Mesenteric fat pad (tissue), 1 donor: ENCODE measurements around the gene COL7A1. TPM values are rescaled to one million over a fixed set of nuclear protein-coding genes. Genes with fewer than 3 reads are reported as not detected.
A peak's percentile ranks its signal among the peaks of the same experiment; 100 is the strongest.

Source experiments
- DNase-seq: peaks from one replicate; pipeline ENCODE4 v3.0.0-alpha.2; 2020; ENCODE audit warnings: low spot score
- total RNA-seq: library from RNA; stranded (reverse); fragmentation: NEBNext Ultra II Directional; extraction: Animal tissue kit (Norgen Biotek cat#: 25700); gene quantifications from one replicate; pipeline ENCODE4 v1.2.1, GENCODE V29; 2021
- donor health status: DM: yes; HTN: yes; CAD: no.

COL7A1 gene
- total RNA-seq, 1 donor from 2014 or later = 0.84 TPM

DNA sequence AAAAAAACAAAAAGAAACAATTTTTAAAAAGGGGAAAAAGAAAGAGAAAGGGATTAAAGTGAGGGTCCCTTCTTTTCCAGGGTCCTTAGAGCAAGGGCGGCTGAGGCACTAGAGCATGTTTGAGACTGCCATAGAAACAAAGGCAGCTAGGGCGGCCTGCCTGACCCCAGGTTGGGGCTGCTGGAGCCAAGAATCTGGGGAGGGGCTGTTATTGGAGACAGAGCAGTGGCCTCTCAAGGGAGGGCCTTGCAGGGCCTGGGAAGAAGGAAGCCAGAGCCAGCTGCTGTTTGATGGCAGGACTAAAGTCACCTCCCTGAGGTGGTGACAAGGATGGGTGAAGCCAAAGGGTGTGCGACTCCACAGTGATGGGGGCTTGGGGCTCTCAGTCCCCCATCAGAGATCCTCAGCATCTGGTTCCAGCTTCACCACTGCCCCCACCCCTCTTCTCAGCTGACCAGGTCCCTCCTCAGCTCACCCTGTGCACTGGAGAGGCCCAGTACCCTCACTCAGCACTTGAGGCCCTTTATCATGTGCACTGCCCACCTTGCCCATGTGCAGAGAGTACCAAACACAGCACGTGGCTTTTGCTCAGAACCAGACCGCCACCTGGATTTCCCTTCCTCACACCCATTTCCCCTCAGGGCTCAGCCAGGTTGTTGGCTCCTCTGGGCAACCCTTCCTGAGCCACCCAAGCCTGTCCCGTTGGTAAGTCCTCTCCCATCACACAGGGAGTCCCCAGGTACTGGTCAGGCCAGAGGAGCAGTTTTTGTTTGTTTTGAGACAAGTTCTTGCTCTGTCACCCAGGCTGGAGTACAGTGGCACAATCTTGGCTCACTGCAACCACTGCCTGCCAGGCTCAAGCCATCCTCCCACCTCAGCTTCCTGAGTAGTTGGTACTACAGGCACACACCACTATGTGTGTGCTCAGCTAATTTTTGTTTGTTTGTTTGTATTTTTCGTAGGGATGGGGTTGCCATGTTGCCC lies 24.7 kb upstream of the COL7A1 start:
- no peak for DNase-seq

GRCh38 chr3:48617559-48617958 lies 22.4 kb upstream of the COL7A1 start:
- no peak for DNase-seq

DNA sequence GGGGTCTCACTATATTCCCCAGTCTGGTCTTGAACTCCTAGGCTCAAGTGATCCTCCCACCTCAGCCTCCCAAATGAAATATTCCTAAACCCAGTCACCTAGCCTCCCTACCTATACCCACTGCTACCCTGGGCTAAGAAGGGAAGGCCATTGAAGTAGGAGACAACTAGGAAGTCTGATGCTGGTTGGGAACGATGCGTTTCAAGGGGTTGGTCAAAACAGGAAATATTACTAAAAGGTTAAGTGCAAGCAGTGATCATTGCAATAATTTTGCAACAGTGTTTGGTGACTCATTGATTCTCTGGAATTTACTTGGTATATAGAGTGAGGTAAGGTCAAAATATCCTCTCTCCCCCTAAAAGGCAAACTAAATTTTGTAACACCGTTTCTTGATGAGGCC lies 18.9 kb upstream of the COL7A1 start:
- DNase-seq = no peak

GRCh38 chr3:48612309-48612708 lies 17.2 kb upstream of the COL7A1 start:
- DNase-seq = no peak

DNA sequence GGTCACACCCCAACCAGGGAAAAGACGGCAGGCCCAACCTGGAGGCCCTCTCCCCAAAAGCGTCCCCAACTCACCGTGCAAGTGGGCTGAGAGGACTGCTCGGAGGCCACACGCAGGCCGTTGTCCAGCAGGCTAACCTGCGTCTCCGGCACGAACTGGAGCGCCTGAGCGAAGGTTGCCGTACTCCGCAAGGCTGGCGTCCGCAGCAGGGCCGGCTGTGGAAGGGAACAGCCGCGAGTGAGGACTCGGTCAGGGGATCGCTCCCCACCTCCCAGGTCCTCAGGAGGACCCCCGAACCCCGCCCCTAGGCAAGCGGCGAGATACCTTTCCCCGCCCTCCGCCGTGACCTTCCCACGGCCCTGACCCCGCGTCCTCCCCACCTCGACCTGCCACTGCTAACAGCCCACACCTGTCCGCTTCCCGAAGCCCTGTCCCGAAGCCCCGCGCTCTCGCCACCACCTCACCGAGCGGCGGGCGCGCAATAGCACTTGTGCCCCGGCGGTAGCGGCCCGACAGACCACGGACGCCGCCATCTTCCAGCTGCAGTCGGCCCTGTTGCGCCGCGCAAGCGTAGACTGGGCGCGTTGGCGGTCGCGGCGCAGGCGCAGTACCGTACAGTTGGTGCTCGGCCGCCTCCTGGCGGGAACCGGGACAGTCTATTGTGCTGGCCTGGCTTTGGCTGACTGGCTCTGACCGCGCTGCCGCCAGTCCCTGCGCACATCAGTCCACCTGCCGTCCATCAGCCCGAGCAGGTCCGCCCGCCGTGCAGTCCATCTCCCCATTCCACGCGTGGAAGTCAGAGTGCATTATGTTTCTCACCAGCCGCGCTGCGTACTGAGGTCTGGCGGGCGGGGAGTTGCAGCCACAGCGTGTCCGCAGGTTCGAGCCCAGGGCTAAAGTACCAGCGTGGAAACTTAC lies 14.2 kb upstream of the COL7A1 start, which contains the start of gene UQCRC1:
Gene UQCRC1, minus strand, starts transcription at position 559 of the 918 bp plus-strand sequence. Its CDS starts 26 bp downstream, at position 533.
- peak; percentile 97 for DNase-seq

DNA sequence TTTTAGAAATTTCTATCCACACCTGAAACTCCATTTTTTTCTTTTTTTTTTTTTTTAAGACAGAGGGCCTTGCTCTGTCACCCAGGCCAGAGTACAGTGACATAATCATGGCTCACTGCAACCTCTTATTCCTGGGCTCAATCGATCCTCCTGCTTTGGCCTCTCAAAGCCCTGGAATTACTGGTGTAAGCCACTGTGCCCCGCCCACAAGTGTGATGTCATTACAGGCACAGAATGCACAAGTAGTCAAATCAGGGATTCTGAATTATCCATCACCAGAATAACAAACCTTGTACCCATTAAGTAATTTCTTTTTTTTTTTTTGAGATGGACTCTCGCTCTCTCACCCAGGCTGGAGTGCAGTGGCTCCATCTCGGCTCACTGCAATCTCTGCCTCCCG lies 12.4 kb upstream of the COL7A1 start:
- DNase-seq = no peak

- no peak for DNase-seq
These were observed 6.5 kb upstream of the COL7A1 start for GRCh38 chr3:48601622-48601994.

DNA sequence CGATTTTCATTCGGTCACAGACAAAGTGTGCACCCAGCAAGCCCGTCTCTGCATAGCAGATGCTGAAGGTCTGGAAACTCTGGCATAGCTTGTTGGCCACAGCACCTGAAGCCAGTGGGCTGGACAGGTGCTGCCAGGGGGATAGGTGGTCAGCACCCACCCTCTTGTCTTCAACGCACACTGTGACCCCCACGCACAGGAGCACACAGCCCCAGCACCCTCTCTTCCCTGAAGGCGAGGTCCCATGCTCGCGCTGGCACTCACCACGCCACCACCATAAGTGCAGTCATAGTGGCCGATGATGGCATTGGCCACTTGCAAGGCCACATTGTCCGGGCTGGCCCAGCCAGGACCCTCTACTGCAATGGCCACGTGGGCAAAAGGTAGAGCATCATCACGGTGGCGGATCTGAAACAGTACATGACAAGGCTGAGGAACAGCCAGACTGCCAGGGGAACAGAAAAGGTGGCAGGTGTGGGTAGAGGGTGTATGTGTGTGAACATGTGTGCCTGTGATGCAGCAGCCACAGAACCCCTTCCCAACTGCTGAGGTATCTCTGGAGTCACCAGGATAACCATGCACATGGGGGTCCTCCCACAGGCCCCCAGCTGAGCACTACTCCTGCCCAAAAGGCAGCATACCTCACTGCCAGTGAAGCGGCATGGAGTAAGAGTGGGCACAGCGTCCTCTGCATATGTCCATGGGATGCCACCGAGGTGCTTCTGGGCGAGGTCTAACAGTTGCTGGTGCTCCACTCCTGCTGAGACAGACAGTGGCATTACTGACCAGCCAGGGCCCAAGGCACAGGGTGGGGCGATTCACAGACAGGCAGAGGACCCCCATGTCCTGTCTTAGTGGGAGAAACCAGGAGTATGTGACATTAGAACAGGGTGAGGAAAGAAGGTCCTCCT lies 5.8 kb upstream of the COL7A1 start:
- no peak for DNase-seq

DNA sequence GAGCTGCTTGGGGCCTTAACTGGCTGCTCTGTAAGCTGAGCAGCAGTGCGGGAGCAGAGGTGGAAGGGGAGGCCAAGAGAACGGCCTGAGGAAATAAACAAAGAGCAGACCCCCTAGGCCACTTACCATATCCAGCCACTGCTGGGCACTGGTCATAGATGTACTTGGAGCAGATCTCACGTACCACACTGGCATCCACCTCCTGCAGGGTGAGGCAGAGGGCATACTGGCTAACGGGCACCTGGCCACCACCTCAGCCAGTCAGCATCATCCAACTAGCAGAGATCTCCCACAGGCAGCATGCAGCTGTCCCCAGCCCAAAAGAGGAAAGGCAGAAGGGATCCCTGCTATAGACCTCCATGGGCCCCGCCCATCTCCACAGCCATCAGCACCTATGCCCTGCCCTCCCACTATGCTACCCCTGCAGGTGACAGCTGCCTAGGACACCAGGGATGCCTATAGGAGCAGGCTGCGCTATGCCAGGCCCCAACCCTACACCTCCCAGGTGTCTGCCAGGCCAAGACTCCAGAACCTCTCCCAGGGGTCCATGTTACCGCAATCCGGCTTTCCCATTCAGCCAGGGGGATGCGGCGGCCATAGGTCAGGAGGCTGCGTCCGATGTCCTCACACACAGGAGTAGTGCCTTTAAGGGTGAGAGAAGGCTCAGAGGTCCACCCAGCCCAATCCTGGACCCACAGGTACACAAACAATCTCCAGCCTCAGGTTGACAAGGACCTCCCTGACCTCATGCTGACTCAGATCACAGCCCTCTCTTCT lies 4.6 kb upstream of the COL7A1 start:
- no peak for DNase-seq

GRCh38 chr3:48599077-48599501 lies 4.0 kb upstream of the COL7A1 start:
- no peak for DNase-seq

DNA sequence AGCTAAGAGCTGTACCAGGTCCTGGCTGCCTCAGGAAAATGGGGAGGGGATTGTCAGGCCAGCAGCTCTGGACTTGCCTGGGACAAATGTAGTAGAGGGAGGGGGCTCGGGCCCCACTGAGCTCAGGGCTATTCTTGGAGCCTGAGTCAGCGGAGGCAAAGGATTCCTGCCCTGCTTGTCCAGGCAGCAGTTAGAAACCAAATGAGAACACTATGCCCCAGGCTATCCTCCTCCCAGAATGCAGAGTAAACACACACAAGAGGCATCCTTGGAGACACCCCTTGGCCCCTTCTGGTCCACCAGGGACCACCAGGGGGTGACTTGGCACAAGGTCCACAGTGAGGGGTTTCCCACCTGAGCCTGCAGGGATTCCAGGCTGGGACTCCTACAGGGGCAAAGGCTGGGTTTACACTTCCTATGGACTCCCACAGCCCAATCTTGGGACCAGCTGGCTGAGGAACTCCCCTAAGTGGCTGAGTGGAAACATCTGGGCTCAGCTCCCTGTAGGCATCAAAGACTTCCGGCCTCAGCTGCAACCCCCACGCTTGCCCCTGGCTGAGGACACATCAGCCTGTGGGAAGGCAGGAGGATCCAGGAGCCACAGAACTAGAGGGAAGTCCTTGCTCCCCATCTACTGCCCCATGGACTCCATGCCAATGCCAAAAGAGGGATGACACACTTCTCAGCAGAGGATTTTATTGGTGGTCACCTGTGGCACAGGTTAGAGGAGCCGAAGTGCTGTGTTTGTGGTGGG lies 3.4 kb upstream of the COL7A1 start:
- DNase-seq = no peak

DNA sequence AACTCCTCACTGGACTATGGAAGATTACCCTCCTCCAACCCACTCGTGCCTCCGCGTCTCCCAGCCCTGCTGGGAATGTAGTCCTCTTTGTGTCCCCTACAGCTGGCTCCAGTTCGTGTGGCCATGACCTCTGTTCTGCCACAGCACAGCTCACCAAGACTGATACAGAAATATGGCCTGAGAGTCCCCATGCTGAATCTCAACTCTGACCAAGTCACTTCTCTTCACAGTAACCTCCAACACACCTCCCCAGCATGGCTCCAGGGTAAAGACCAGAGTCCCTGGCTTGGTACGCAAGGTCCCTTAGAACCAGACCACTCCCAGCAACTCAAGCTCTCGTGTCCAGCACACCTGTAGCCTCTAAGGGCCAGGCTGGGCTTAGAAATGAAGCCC lies 2.3 kb upstream of the COL7A1 start:
- no peak for DNase-seq

GRCh38 chr3:48596676-48597407 lies 1.7 kb upstream of the COL7A1 start:
- DNase-seq = no peak

DNA sequence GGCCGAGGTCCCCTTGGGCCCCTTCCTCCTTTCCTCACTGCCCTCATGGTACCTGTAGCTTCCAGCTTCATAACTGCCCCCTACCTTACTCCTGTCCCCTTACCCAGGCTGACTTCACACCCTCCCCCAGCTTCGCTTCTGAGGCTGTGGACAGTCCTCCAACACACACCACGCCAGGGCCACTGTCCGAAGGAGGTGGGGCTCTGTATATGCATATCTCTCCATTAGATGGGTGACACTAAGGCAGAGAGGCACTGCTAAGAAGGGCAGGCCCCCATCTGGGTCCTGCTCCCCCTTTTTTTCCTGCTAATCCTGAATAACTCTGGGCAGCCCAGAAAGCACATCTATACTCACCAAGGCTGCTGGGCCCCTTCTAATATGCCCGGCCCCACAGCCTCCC lies 1.0 kb upstream of the COL7A1 start:
- DNase-seq = no peak

DNA sequence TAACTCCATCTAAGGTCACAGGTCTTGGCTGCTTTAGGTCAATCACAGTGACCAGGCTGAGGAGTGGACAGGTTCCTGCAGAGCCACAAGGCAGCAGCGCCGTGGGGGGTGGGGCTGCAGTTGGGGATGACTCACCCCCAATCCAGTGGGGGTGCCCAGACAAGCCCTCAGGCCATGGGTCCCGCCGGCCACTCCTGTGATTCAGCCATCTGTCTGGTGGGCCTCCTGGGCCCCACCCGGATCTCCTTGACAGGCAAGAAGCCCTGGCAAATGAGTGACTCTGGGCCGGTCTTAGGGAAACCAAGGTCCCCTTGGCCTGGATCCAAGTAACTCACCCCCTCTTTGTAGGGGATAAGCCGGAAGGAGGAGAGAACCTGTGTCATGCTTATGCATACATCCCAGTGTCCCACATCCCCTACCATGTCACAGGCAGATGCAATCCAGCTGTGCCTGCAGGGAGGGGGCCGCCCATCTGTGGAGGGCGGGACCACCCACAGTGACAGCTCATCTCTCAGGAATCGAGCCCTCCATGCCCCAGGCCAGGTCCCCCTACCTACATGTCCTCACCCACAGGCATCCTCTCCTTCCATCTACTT lies 495 bp upstream of the COL7A1 start:
- no peak for DNase-seq

- no peak for DNase-seq
These were observed 596 bp downstream of the COL7A1 start for GRCh38 chr3:48594417-48595049.

DNA sequence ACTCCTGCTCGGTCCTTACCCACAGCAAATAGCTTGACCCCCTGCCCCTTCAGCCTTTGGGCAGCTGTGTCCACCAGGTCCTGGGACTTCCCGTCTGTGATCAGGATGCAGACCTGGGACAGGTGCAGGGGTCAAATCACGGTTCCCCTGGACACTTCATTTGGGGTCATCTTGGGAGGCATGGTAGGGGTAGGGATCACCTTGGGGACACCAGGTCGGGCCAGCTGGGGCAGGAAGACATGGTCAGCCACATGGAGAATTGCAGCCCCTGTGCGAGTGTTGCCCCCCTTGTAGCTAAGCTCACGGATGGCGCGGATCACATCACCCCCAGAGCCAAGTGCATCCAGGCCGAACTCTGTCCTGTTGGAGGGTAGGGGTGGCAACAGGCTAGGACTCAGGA lies 1.8 kb downstream of the COL7A1 start:
- DNase-seq = no peak
